Suppressor macrophage (primary cell): ENCODE data around the gene PSTPIP2.
"Not testable (repeated sequence)": the region's sequence is repeated elsewhere in the genome, so short reads cannot be mapped to it uniquely, and the experiment has no call there.

Source experiments
- DNase-seq, 4 experiments: peaks; one replicate each; pipeline ENCODE4 v3.0.0-alpha.2; 2020 to 2022

Gene PSTPIP2

GRCh38 chr18:46035696-46036680 is 36.1 kb downstream of the PSTPIP2 start:
- no peak for DNase-seq

- DNase-seq: peak in 3 of 4 experiments; percentile 32 to 43 (median 41)
These were observed 37.8 kb downstream of the PSTPIP2 start for GRCh38 chr18:46034230-46034629.

- DNase-seq: peak; percentile 15 to 67 (median 49)
These were observed 40.3 kb downstream of the PSTPIP2 start for GRCh38 chr18:46031741-46032140.

GRCh38 chr18:46028536-46028891 is 43.5 kb downstream of the PSTPIP2 start:
- DNase-seq: no peak

- no peak for DNase-seq
These were observed 52.1 kb downstream of the PSTPIP2 start for GRCh38 chr18:46019936-46020335.

- peak in 3 of 4 experiments; percentile 17 to 76 (median 71) for DNase-seq
These were observed 58.4 kb downstream of the PSTPIP2 start for GRCh38 chr18:46013484-46014189.

- DNase-seq: peak; percentile 28 to 56 (median 51)
These were observed 61.4 kb downstream of the PSTPIP2 start for GRCh38 chr18:46010676-46011075.

GRCh38 chr18:46010050-46010449 is 62.0 kb downstream of the PSTPIP2 start:
- DNase-seq: no peak

GRCh38 chr18:46009125-46009840 is 62.8 kb downstream of the PSTPIP2 start:
- peak; percentile 61 to 90 (median 80) for DNase-seq

GRCh38 chr18:46008531-46008930 is 63.5 kb downstream of the PSTPIP2 start:
- peak in 3 of 4 experiments; percentile 19 to 29 (median 24) for DNase-seq

GRCh38 chr18:46007165-46007564 is 64.9 kb downstream of the PSTPIP2 start:
- DNase-seq: no peak

GRCh38 chr18:46002934-46003333 is 69.1 kb downstream of the PSTPIP2 start:
- DNase-seq: no peak

- no peak for DNase-seq
These were observed 70.2 kb downstream of the PSTPIP2 start for GRCh38 chr18:46001892-46002291.

GRCh38 chr18:46001074-46001473 is 71.0 kb downstream of the PSTPIP2 start:
- DNase-seq: no peak

GRCh38 chr18:45999536-45999935 is 72.5 kb downstream of the PSTPIP2 start:
- DNase-seq: no peak

- DNase-seq: peak in 2 of 4 experiments; percentile 10 to 14
These were observed 73.8 kb downstream of the PSTPIP2 start for GRCh38 chr18:45998244-45998643.

- DNase-seq: peak in 1 of 4 experiments; percentile 17
These were observed 74.3 kb downstream of the PSTPIP2 start for GRCh38 chr18:45997700-45998151.

- no peak for DNase-seq
These were observed 76.6 kb downstream of the PSTPIP2 start for GRCh38 chr18:45995461-45995860.

GRCh38 chr18:45993438-45993837 is 78.6 kb downstream of the PSTPIP2 start:
- no peak for DNase-seq

GRCh38 chr18:45992527-45992926 is 79.5 kb downstream of the PSTPIP2 start:
- DNase-seq: not testable (repeated sequence)

GRCh38 chr18:45991788-45992187 is 80.3 kb downstream of the PSTPIP2 start:
- no peak for DNase-seq

GRCh38 chr18:45984546-45985235 is 87.4 kb downstream of the PSTPIP2 start:
- DNase-seq: no peak
